ENCODE results near the gene HOMER2. TPM values are rescaled to one million over a fixed set of nuclear protein-coding genes. Genes with fewer than 3 reads are reported as not detected.

The HOMER2 gene
- total and polyA plus RNA-seq, 2 of the 4 experiments (the other 2 are of a cell fraction), result 0.54 to 0.79 TPM

DNA sequence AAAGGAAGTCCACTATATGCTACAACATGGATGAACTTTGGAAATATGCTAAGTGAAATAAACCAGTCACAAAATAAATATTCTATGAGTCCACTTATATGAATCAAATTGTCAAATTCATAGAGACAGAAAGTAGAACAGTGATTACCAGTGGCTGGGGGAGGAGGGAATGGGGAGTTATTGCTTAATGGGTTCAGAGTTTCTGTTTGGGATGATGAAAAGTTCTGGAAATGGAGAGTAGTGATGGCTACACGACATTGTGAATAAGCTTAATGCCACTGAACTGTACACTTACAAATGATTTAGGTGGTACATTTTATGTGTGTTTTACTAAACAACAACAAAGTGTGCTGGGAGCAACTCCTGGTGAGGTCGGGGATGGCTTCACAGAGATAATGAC is 38.1 kb downstream of the HOMER2 start:
- H3K56ac ChIP-seq (ENCODE audit: extremely low read depth, insufficient read depth, low read length), result no peak overlapping the region
- H3K4me3 ChIP-seq (ENCODE audit: insufficient read depth, low read depth, low read length), result no peak overlapping the region
- no peak overlapping the region for H3K18ac ChIP-seq (ENCODE audit: low read depth, low read length)
- no peak overlapping the region for H3K23ac ChIP-seq (ENCODE audit: low read depth, low read length)
- no peak overlapping the region for H3K27ac ChIP-seq (ENCODE audit: insufficient read depth, low read length)
- no peaks in the 10 kb centered on the region for H3K79me1 ChIP-seq (ENCODE audit: low read depth in 1 of 2, low read length in 2 of 2)
- H3K9me1 ChIP-seq (ENCODE audit: insufficient read depth, low read length), result no peaks in the 10 kb centered on the region
- intact Hi-C loops (cut with micrococcal nuclease), result no loop called here
- ATAC-seq (ENCODE audit: low read depth), result no peak
- H4K8ac ChIP-seq (ENCODE audit: low read depth in 2 of 2, low read length in 2 of 2), result no peak overlapping the region
- H3K36me3 ChIP-seq (ENCODE audit: control insufficient read depth, insufficient read depth, low read length), result no peaks in the 10 kb centered on the region
- H3K4me2 ChIP-seq (ENCODE audit: low read depth, low read length), result no peak overlapping the region
- BruUV-seq (replicated peaks), result no TSS peak
- H4K91ac ChIP-seq (ENCODE audit: insufficient read depth, low read depth, low read length), result no peak overlapping the region
- in situ Hi-C loops (cut with MboI; ENCODE audit: low sequenced_read_pairs), result no loop called here
- H4K5ac ChIP-seq (ENCODE audit: low read depth, low read length), result no peak overlapping the region
- H3K9me3 ChIP-seq (ENCODE audit: control insufficient read depth, insufficient read depth, low read length), result no peaks in the 10 kb centered on the region; the same call in 1 of the 2 replicates
- H3K14ac ChIP-seq (replicated peaks; ENCODE audit: low read depth, low read length), result no peak overlapping the region
- H2BK5ac ChIP-seq (ENCODE audit: low read depth, low read length, poor library complexity, severe bottlenecking), result no peak overlapping the region
- H2AK9ac ChIP-seq (replicated peaks; ENCODE audit: low read depth, low read length, poor library complexity), result no peak overlapping the region
- no peak overlapping the region for H3K4ac ChIP-seq (ENCODE audit: low read depth, low read length)
- H2BK15ac ChIP-seq (ENCODE audit: low read depth, low read length), result no peak overlapping the region
- no peaks in the 10 kb centered on the region for H4K20me1 ChIP-seq (ENCODE audit: insufficient read depth, low read length)
- 75% methylated on average over 1 of the region's 2 CpGs; no CpG with 5 or more reads in 1 of the 2 experiments for WGBS, 2 experiments (ENCODE audit: extremely low coverage in 2 of 2, insufficient read length in 1 of 2)
- DNase-seq, result no peak
- CTCF ChIA-PET, result no interaction called here
- H3K4me1 ChIP-seq (ENCODE audit: control insufficient read depth, insufficient read depth, low read length), result no peaks in the 10 kb centered on the region
- no peak overlapping the region for H3K9ac ChIP-seq (ENCODE audit: low read depth, low read length)
- H2AFZ ChIP-seq (replicated peaks; ENCODE audit: low read length, poor library complexity), result no peak overlapping the region
- POLR2A ChIA-PET (ENCODE audit: unreplicated experiment), result no interaction called here
- H3K27me3 ChIP-seq (ENCODE audit: control insufficient read depth, insufficient read depth, low read length), result peaks cover 2% of the 10 kb centered on the region
- H2AK5ac ChIP-seq (ENCODE audit: low read depth, low read length), result no peak overlapping the region
- TF ChIP-seq MAFK (IDR thresholded peaks at IDR 0.05; ENCODE audit: low read depth, low read length) (no peak), FOS (IDR thresholded peaks at IDR 0.05; ENCODE audit: low read depth, low read length) (no peak), RFX5 (IDR thresholded peaks at IDR 0.05; ENCODE audit: low read depth, low read length) (no peak), BHLHE40 (IDR thresholded peaks at IDR 0.05; ENCODE audit: low read depth, low read length) (no peak), CHD1 (IDR thresholded peaks at IDR 0.05; ENCODE audit: low read depth, low read length) (no peak), RAD21 (IDR thresholded peaks at IDR 0.05; ENCODE audit: low read length) (no peak), SMC3 (IDR thresholded peaks at IDR 0.05; ENCODE audit: low read depth, low read length) (no peak), RCOR1 (IDR thresholded peaks at IDR 0.05; ENCODE audit: insufficient replicate concordance, low read length) (no peak), POLR2A (IDR thresholded peaks at IDR 0.05; ENCODE audit: low read depth, low read length) (no peak), NFE2L2 (IDR thresholded peaks at IDR 0.05; ENCODE audit: low read depth, low read length) (no peak), CEBPB (IDR thresholded peaks at IDR 0.05; ENCODE audit: low read depth, low read length) (no peak), MAZ (IDR thresholded peaks at IDR 0.05; ENCODE audit: borderline replicate concordance, low read depth, low read length) (no peak), MXI1 (IDR thresholded peaks at IDR 0.05; ENCODE audit: borderline replicate concordance, low read depth, low read length) (no peak)
- TF ChIP-seq, protein P1, sequence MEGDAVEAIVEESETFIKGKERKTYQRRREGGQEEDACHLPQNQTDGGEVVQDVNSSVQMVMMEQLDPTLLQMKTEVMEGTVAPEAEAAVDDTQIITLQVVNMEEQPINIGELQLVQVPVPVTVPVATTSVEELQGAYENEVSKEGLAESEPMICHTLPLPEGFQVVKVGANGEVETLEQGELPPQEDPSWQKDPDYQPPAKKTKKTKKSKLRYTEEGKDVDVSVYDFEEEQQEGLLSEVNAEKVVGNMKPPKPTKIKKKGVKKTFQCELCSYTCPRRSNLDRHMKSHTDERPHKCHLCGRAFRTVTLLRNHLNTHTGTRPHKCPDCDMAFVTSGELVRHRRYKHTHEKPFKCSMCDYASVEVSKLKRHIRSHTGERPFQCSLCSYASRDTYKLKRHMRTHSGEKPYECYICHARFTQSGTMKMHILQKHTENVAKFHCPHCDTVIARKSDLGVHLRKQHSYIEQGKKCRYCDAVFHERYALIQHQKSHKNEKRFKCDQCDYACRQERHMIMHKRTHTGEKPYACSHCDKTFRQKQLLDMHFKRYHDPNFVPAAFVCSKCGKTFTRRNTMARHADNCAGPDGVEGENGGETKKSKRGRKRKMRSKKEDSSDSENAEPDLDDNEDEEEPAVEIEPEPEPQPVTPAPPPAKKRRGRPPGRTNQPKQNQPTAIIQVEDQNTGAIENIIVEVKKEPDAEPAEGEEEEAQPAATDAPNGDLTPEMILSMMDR (conservative IDR thresholded peaks at IDR 0.05; ENCODE audit: low read depth, low read length), result no peak
- TF ChIP-seq, protein P2, sequence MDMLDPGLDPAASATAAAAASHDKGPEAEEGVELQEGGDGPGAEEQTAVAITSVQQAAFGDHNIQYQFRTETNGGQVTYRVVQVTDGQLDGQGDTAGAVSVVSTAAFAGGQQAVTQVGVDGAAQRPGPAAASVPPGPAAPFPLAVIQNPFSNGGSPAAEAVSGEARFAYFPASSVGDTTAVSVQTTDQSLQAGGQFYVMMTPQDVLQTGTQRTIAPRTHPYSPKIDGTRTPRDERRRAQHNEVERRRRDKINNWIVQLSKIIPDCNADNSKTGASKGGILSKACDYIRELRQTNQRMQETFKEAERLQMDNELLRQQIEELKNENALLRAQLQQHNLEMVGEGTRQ (IDR thresholded peaks at IDR 0.05; ENCODE audit: low read depth, low read length), result no peak
- TF ChIP-seq, protein P3, sequence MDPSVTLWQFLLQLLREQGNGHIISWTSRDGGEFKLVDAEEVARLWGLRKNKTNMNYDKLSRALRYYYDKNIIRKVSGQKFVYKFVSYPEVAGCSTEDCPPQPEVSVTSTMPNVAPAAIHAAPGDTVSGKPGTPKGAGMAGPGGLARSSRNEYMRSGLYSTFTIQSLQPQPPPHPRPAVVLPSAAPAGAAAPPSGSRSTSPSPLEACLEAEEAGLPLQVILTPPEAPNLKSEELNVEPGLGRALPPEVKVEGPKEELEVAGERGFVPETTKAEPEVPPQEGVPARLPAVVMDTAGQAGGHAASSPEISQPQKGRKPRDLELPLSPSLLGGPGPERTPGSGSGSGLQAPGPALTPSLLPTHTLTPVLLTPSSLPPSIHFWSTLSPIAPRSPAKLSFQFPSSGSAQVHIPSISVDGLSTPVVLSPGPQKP (IDR thresholded peaks at IDR 0.05; ENCODE audit: borderline replicate concordance, low read depth, low read length), result no peak
- dilution Hi-C loops (cut with HindIII; ENCODE audit: low sequenced_read_pairs, unreplicated experiment), result no loop called here
- H2BK20ac ChIP-seq (ENCODE audit: low read depth, low read length), result no peak overlapping the region
- no peak overlapping the region for H2BK120ac ChIP-seq (ENCODE audit: low read depth, low read length)
